Endothelial cell of umbilical vein (primary cell): Measurements from ENCODE around the gene PPIL6. TPM values are rescaled to one million over a fixed set of nuclear protein-coding genes. Genes with fewer than 3 reads are reported as not detected.

Source experiments
- BruUV-seq: library from RNA; stranded (reverse); fragments of 400-500 nt; replicated peaks from 2 replicates; lab custom pipeline; 2021; lab: Mats Ljungman, UMichigan
- CTCF ChIA-PET: fragments of 300-600, 350-600 bp; sonication (Branson Sonifier 250); formaldehyde crosslinking; loops from one replicate; lab custom pipeline; 2021; ENCODE audit warnings: antibody characterized with exemption, inconsistent platforms; lab: Charles Lee
- POLR2A ChIA-PET: fragments of 300-600, 350-600 bp; sonication (Branson Sonifier 250); formaldehyde crosslinking; loops from one replicate; lab custom pipeline; 2021; ENCODE audit warnings: antibody characterized with exemption, inconsistent platforms; lab: Charles Lee
- DNase-seq: peaks from one replicate; pipeline ENCODE4 v3.0.0-alpha.2; 2011; ENCODE audit warnings: low read depth, low spot score
- FAIRE-seq: peaks from 2 replicates; lab custom pipeline; 2011; peaks lifted over from hg19 to GRCh38; lab: Jason Lieb, UNC
- H2AFZ ChIP-seq: 2 replicates; pipeline ENCODE4 v1.6.0; 2012; ENCODE audit warnings: low read depth, low read length, control low read depth, inconsistent platforms
- H3K27ac ChIP-seq: 2 replicates; pipeline ENCODE4 v1.5.1; 2011; ENCODE audit warnings: low read depth, mild to moderate bottlenecking, control low read depth, low read length, moderate library complexity; ENCODE audit not compliant: insufficient read depth
- H3K27me3 ChIP-seq, 2 experiments: 2 replicates each; pipeline versions ENCODE4 v1.6.0 to v1.6.1; 2011; ENCODE audit warnings: low read length in 2 of 2, mixed read lengths in 1 of 2; ENCODE audit not compliant: control insufficient read depth in 2 of 2, insufficient read depth in 2 of 2
- H3K36me3 ChIP-seq, 2 experiments: 2 replicates in 1 of 2; 3 replicates in 1 of 2; pipeline ENCODE4 v1.5.1; 2011; ENCODE audit warnings: low read length in 2 of 2, mild to moderate bottlenecking in 1 of 2, moderate library complexity in 1 of 2; ENCODE audit not compliant: control insufficient read depth in 2 of 2, insufficient read depth in 2 of 2; ENCODE audit errors: extremely low read depth in 1 of 2
- H3K4me1 ChIP-seq: 3 replicates; pipeline ENCODE4 v1.5.1; 2011; ENCODE audit warnings: mild to moderate bottlenecking, low read length; ENCODE audit not compliant: control insufficient read depth, insufficient read depth; ENCODE audit errors: extremely low read depth
- H3K4me2 ChIP-seq: 2 replicates; pipeline ENCODE4 v1.6.1; 2011; ENCODE audit warnings: low read length, control low read depth, mixed read lengths; ENCODE audit not compliant: insufficient read depth
- H3K4me3 ChIP-seq, 3 experiments: fragments of 200-600 bp in 1 of 3; sonication (generic), shearing (Covaris generic) in 1 of 3; replicated peaks in 1 of 3; 2 replicates each; pipeline ENCODE4 v1.5.1; 2011 to 2016; ENCODE audit warnings: control low read depth in 3 of 3, low read length in 3 of 3, mild to moderate bottlenecking in 2 of 3, inconsistent platforms in 1 of 3, low read depth in 1 of 3, moderate library complexity in 1 of 3; ENCODE audit not compliant: insufficient read depth in 1 of 3
- H3K79me2 ChIP-seq: 2 replicates; pipeline ENCODE4 v1.6.0; 2012; ENCODE audit warnings: low read length, inconsistent platforms; ENCODE audit not compliant: control insufficient read depth, insufficient read depth
- H3K9ac ChIP-seq: replicated peaks from 2 replicates; pipeline ENCODE3; 2011; ENCODE audit warnings: low read length, control low read depth; ENCODE audit not compliant: insufficient read depth; ENCODE audit errors: extremely low read depth
- H3K9me1 ChIP-seq: replicated peaks from 3 replicates; pipeline ENCODE4 v1.6.0; 2011; ENCODE audit warnings: mild to moderate bottlenecking, low read length; ENCODE audit not compliant: control insufficient read depth, insufficient read depth; ENCODE audit errors: extremely low read depth
- H3K9me3 ChIP-seq: replicated peaks from 2 replicates; pipeline ENCODE4 v1.5.1; 2012; ENCODE audit warnings: low read length, inconsistent platforms; ENCODE audit not compliant: control insufficient read depth, insufficient read depth
- H4K20me1 ChIP-seq: replicated peaks from 2 replicates; pipeline ENCODE3; 2011; ENCODE audit warnings: mild to moderate bottlenecking, low read length; ENCODE audit not compliant: control insufficient read depth, insufficient read depth; ENCODE audit errors: extremely low read depth
- CTCF ChIP-seq, 2 donors: IDR thresholded peaks; 1 replicate in 1 of 2; 2 replicates in 1 of 2; pipeline ENCODE4 v1.5.1; 2011; ENCODE audit warnings: low read length in 2 of 2, mild to moderate bottlenecking in 2 of 2, moderate library complexity in 2 of 2, control low read depth in 1 of 2, inconsistent platforms in 1 of 2, low read depth in 1 of 2; ENCODE audit not compliant: insufficient read depth in 1 of 2; ENCODE audit errors: extremely low read depth in 1 of 2
- EZH2 ChIP-seq: IDR thresholded peaks from 2 replicates; pipeline ENCODE4 v1.6.1; 2012; ENCODE audit warnings: borderline replicate concordance, low read depth, mild to moderate bottlenecking, moderate library complexity, low read length, inconsistent platforms; ENCODE audit not compliant: severe bottlenecking
- FOS ChIP-seq: IDR thresholded peaks from 2 replicates; pipeline ENCODE4 v1.6.1; 2011; ENCODE audit warnings: mild to moderate bottlenecking, low read length, moderate library complexity, borderline replicate concordance; ENCODE audit not compliant: insufficient read depth
- GATA2 ChIP-seq: IDR thresholded peaks from 2 replicates; pipeline ENCODE4 v1.7.0; 2011; ENCODE audit warnings: low read depth, mild to moderate bottlenecking, moderate library complexity, mixed read lengths, low read length; ENCODE audit not compliant: insufficient read length, insufficient read depth
- JUN ChIP-seq: IDR thresholded peaks from 2 replicates; pipeline ENCODE4 v1.6.1; 2011; ENCODE audit warnings: borderline replicate concordance, low read depth; ENCODE audit not compliant: insufficient read length, insufficient read depth
- MAX ChIP-seq: IDR thresholded peaks from 2 replicates; pipeline ENCODE4 v1.6.1; 2011; ENCODE audit not compliant: insufficient read depth, insufficient read length
- MYC ChIP-seq: IDR thresholded peaks from one replicate; pipeline ENCODE4 v1.6.1; 2011; ENCODE audit warnings: mild to moderate bottlenecking, low read depth, low read length
- POLR2A ChIP-seq: IDR thresholded peaks from 2 replicates; pipeline ENCODE4 v1.6.1; 2012; ENCODE audit warnings: low read depth, mild to moderate bottlenecking, control low read depth, low read length
- POLR2AphosphoS5 ChIP-seq: IDR thresholded peaks from 2 replicates; pipeline ENCODE4 v1.6.1; 2012; ENCODE audit warnings: low read depth, mild to moderate bottlenecking, control low read depth, low read length, moderate library complexity; ENCODE audit not compliant: insufficient read depth
- dilution Hi-C: fragments of 300-500 bp; cut with MboI; formaldehyde crosslinking; loops from one replicate; pipeline ENCODE4 v1.15.0; 2019; ENCODE audit warnings: low sequenced_read_pairs; ENCODE audit not compliant: extremely low pct_ligation_motif_present
- intact Hi-C: fragments of 100-400 bp; cut with micrococcal nuclease; formaldehyde crosslinking; loops from one replicate; pipeline ENCODE4 v1.10.0; 2022
- polyA plus RNA-seq, 4 experiments: library from polyadenylated mRNA; depleted of rRNA in 3 of 4; stranded (reverse) in 3 of 4; unstranded in 1 of 4; fragments of >200 nt; gene quantifications; 2 replicates each; pipeline versions ENCODE4 v1.2.1 to v1.2.3, GENCODE V29; 2011 to 2012; ENCODE audit warnings: missing spikeins in 1 of 4
- total RNA-seq: library from RNA; stranded (reverse); gene quantifications from 2 replicates; pipeline ENCODE4 v1.2.3, GENCODE V29; 2021

PPIL6 gene
- total and polyA plus RNA-seq, 2 donors (not counting 3 experiments of a cell fraction or from before 2014, with no cell fraction given), result 0.11 to 0.33 TPM

- Histone ChIP-seq H2AFZ (no peak overlapping the region), H3K9me3 (no peaks in the 10 kb centered on the region), H4K20me1 (no peaks in the 10 kb centered on the region), H3K27me3 (no peaks in the 10 kb centered on the region), H3K27ac (no peak overlapping the region), H3K4me1 (no peaks in the 10 kb centered on the region), H3K4me2 (no peak overlapping the region), H3K9ac (no peak overlapping the region), H3K9me1 (no peaks in the 10 kb centered on the region), H3K4me3 (no peak overlapping the region), H3K79me2 (no peaks in the 10 kb centered on the region), H3K36me3 (no peaks in the 10 kb centered on the region)
- intact Hi-C loops (no loop called here), dilution Hi-C loops (no loop called here)
- no peak for DNase-seq
- TF ChIP-seq EZH2 (no peak), MYC (no peak), JUN (no peak), MAX (no peak), FOS (no peak), POLR2A (no peak), CTCF (IDR thresholded peaks at IDR 0.05; ENCODE audit: extremely low read depth in 1 of 2, insufficient read depth in 1 of 2, low read depth in 1 of 2, low read length in 2 of 2) (no peak), POLR2AphosphoS5 (no peak), GATA2 (no peak)
- ChIA-PET CTCF (no interaction called here), POLR2A (no interaction called here)
- no peak for FAIRE-seq
- no TSS peak for BruUV-seq
Observed at GRCh38 chr6:109344226-109344625, 96.2 kb downstream of the PPIL6 start.
